HEK293T (cell line): ENCODE results near the gene CCDC152.

Experiments used
- CTCF ChIA-PET: fragments of 350-600 bp; formaldehyde crosslinking; extraction: SDS; loops from one replicate; lab custom pipeline; 2021; ENCODE audit warnings: antibody characterized with exemption, inconsistent platforms; lab: Yijun Ruan, JAX
- POLR2A ChIA-PET: fragments of 350-600 bp; formaldehyde crosslinking; extraction: SDS; loops from one replicate; lab custom pipeline; 2020; ENCODE audit warnings: antibody characterized with exemption, inconsistent platforms; lab: Yijun Ruan, JAX
- DNase-seq: peaks from one replicate; pipeline ENCODE4 v3.0.0; 2012; ENCODE audit warnings: mixed read lengths; ENCODE audit errors: extremely low spot score
- ARNT ChIP-seq: fragments of 450-650 bp; IDR thresholded peaks from 2 replicates; pipeline ENCODE4 v1.6.1; 2017; ENCODE audit warnings: mild to moderate bottlenecking
- BHLHE40 ChIP-seq: fragments of 450-650 bp; IDR thresholded peaks from 2 replicates; pipeline ENCODE4 v1.6.1; 2016; ENCODE audit warnings: mild to moderate bottlenecking, moderate library complexity, borderline replicate concordance
- CTBP1 ChIP-seq: fragments of 450-650 bp; IDR thresholded peaks from 2 replicates; pipeline ENCODE4 v1.6.1; 2016; ENCODE audit warnings: borderline replicate concordance
- ELF4 ChIP-seq: fragments of 450-650 bp; IDR thresholded peaks from 2 replicates; pipeline ENCODE4 v1.6.1; 2017; ENCODE audit warnings: antibody characterized with exemption
- FOXA1 ChIP-seq: fragments of 450-650 bp; IDR thresholded peaks from 2 replicates; pipeline ENCODE4 v1.6.1; 2016; ENCODE audit warnings: mild to moderate bottlenecking
- FOXK2 ChIP-seq: fragments of 450-650 bp; IDR thresholded peaks from 2 replicates; pipeline ENCODE4 v1.6.1; 2016; ENCODE audit warnings: mild to moderate bottlenecking
- FOXM1 ChIP-seq: fragments of 450-650 bp; IDR thresholded peaks from 2 replicates; pipeline ENCODE4 v1.6.1; 2017; ENCODE audit warnings: mild to moderate bottlenecking, borderline replicate concordance
- HDGF ChIP-seq: fragments of 450-650 bp; IDR thresholded peaks from 2 replicates; pipeline ENCODE4 v1.6.1; 2017; ENCODE audit warnings: antibody characterized with exemption, borderline replicate concordance
- L3MBTL2 ChIP-seq: fragments of 450-650 bp; conservative IDR thresholded peaks from 2 replicates; pipeline ENCODE4 v1.6.1; 2016; ENCODE audit warnings: mild to moderate bottlenecking
- LEF1 ChIP-seq: fragments of 450-650 bp; IDR thresholded peaks from 2 replicates; pipeline ENCODE4 v1.6.1; 2017; ENCODE audit warnings: mild to moderate bottlenecking, borderline replicate concordance
- NFRKB ChIP-seq: fragments of 450-650 bp; IDR thresholded peaks from 2 replicates; pipeline ENCODE4 v1.6.1; 2016; ENCODE audit warnings: mild to moderate bottlenecking, moderate library complexity
- PKNOX1 ChIP-seq: fragments of 450-650 bp; IDR thresholded peaks from 2 replicates; pipeline ENCODE4 v1.6.1; 2016
- SP1 ChIP-seq: fragments of 450-650 bp; IDR thresholded peaks from 2 replicates; pipeline ENCODE4 v1.6.1; 2017
- SUZ12 ChIP-seq: fragments of 450-650 bp; IDR thresholded peaks from 2 replicates; pipeline ENCODE4 v1.6.1; 2016; ENCODE audit warnings: mild to moderate bottlenecking
- TARDBP ChIP-seq: fragments of 450-650 bp; IDR thresholded peaks from 2 replicates; pipeline ENCODE4 v1.6.1; 2016
- ZNF384 ChIP-seq: fragments of 450-650 bp; IDR thresholded peaks from 2 replicates; pipeline ENCODE4 v1.6.1; 2016

The CCDC152 gene

GRCh38 chr5:42787073-42787472 is 30.5 kb downstream of the CCDC152 start:
- no peak for DNase-seq
- TF ChIP-seq NFRKB (no peak), ELF4 (no peak)
- CTCF ChIA-PET: no interaction called here
- POLR2A ChIA-PET: no interaction called here

- TF ChIP-seq LEF1 (no peak), TARDBP (no peak), SP1 (no peak), CTBP1 (no peak), FOXK2 (no peak), HDGF (no peak), ZNF384 (no peak), L3MBTL2 (no peak), NFRKB (no peak), BHLHE40 (no peak), SUZ12 (no peak)
- CTCF ChIA-PET: no interaction called here
- DNase-seq: no peak
- POLR2A ChIA-PET: no interaction called here
These were observed 31.2 kb downstream of the CCDC152 start for GRCh38 chr5:42787845-42788244.

DNA sequence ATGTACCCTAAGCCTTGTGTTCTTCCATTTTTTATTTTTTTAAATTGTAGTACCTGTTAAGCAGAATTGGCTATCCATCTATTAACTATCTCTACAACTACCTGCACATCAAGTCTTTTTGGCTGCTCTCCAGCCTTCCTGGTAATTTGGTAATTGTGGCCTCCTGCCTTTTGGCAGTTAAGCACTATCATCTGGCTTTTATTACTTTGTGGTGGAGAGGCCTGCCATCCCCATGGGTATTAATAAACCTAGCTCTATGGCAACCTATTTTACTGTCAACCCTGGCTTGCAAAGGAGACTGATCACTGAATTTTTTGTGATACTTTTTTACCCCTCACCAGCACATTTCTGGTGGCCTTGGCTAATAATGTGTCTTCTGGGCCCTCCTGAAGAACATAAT is 34.5 kb downstream of the CCDC152 start:
- no peak for DNase-seq
- ChIA-PET POLR2A (no interaction called here), CTCF (no interaction called here)
- no peak for TF ChIP-seq TARDBP
- TF ChIP-seq LEF1: no peak
- no peak for TF ChIP-seq FOXM1
- TF ChIP-seq SUZ12: no peak
- TF ChIP-seq L3MBTL2: no peak
- TF ChIP-seq ZNF384: no peak
- TF ChIP-seq CTBP1: no peak
- no peak for TF ChIP-seq HDGF
- TF ChIP-seq FOXK2: no peak
- no peak for TF ChIP-seq FOXA1
- no peak for TF ChIP-seq NFRKB
- no peak for TF ChIP-seq PKNOX1
- no peak for TF ChIP-seq ELF4
- no peak for TF ChIP-seq BHLHE40
- no peak for TF ChIP-seq ARNT
- no peak for TF ChIP-seq SP1

- no peak for DNase-seq
- no peak for TF ChIP-seq NFRKB
- ChIA-PET CTCF (no interaction called here), POLR2A (no interaction called here)
These were observed 41.9 kb downstream of the CCDC152 start for GRCh38 chr5:42798284-42799240.

DNA sequence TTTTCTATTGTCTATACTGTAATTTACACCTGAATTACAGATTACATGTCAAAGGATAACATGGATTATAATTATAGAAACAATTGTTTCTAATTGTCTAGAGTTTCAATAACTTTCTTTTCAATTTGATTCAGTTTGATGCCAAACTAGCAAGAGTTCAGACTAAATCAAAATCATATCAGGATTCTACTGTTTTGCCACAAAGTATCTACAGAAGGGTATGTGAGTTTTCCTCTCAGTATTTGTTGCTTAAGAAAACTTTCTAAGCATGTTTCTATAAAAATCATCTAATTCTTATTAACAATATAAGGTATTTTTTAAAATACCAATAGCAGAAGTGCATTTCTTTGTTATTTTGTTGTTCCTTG is 42.6 kb downstream of the CCDC152 start:
- CTCF ChIA-PET: no interaction called here
- POLR2A ChIA-PET: no interaction called here
- no peak for TF ChIP-seq FOXM1
- no peak for TF ChIP-seq NFRKB
- no peak for TF ChIP-seq L3MBTL2
- TF ChIP-seq HDGF: no peak
- TF ChIP-seq ARNT: no peak
- TF ChIP-seq ZNF384: no peak
- no peak for TF ChIP-seq TARDBP
- no peak for TF ChIP-seq SUZ12
- TF ChIP-seq FOXK2: no peak
- TF ChIP-seq LEF1: no peak
- no peak for TF ChIP-seq ELF4
- no peak for TF ChIP-seq SP1
- no peak for TF ChIP-seq CTBP1
- TF ChIP-seq FOXA1: no peak
- TF ChIP-seq BHLHE40: no peak
- no peak for TF ChIP-seq PKNOX1
- no peak for DNase-seq

- POLR2A ChIA-PET: no interaction called here
- TF ChIP-seq BHLHE40 (no peak), TARDBP (no peak), L3MBTL2 (no peak), FOXK2 (no peak), ELF4 (no peak), HDGF (no peak), FOXA1 (no peak), FOXM1 (no peak), PKNOX1 (no peak), LEF1 (no peak)
- CTCF ChIA-PET: no interaction called here
- no peak for DNase-seq
These were observed 43.1 kb downstream of the CCDC152 start for GRCh38 chr5:42799668-42800114.
